HG02884 (cell line): ENCODE results near the gene ANG.
"Not testable (repeated sequence)": the region's sequence is repeated elsewhere in the genome, so short reads cannot be mapped to it uniquely, and the experiment has no call there.

Experiments used
- ATAC-seq: cut with Tn5 transposase; IDR thresholded peaks from one replicate; pipeline ENCODE4 v1.9.1; 2021; ENCODE audit warnings: mild to moderate bottlenecking, moderate library complexity; ENCODE audit not compliant: unreplicated experiment

The ANG gene

GRCh38 chr14:20698018-20698329 lies 9.4 kb downstream of the ANG start:
- ATAC-seq = no peak

- no peak for ATAC-seq
Measured at GRCh38 chr14:20698934-20699333, 10.4 kb downstream of the ANG start.

- ATAC-seq = no peak
Measured at GRCh38 chr14:20699931-20700330, 11.4 kb downstream of the ANG start.

DNA sequence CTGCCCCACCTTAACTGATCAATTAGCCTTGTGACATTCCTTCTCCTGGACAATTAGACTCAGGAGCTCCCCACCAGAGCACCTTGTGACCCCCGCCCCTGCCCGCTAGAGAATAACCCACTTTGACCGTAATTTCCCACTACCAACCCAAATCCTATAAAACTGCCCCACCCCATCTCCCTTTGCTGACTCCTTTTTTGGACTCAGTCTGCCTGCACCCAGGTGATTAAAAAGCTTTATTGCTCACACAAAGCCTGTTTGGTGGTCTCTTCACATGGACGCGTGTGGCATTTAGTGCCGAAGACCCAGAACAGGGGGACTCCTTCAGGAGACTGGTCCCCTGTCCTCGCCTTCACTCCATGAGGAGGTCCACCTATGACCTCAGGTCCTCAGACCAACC lies 12.4 kb downstream of the ANG start:
- ATAC-seq = not testable (repeated sequence)

DNA sequence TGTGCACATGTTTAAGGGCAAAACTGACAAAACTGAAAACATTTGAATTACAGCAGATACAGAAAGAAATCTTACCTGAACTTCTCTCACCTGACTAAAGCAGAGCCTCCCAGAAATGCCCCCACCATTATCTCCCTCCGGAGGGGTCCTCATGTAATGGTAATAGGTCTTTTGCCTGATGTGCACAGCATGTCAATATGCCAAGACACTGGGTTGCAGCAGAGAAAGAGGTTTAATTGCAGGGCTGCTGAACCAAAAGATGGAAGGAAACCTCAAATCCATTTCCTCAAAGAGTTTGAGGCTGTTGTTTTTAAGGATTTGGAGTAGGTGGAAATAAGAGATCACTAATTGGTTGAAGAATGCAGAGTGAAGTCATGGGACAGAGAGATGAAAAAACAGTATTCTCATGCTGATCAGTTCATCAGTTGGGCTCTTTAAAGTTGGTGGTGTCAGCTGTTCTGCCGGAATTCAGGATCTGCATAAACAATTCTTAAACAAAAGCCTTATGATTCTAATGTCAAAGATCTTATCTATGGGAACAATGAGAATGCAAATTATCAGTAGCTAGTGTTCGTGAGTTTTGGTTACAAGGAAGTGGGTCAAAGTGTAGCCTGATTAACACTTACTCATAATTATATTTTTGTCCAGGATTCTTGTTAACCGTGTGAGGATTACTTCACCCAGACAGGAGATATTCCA lies 18.2 kb downstream of the ANG start:
- ATAC-seq = no peak

DNA sequence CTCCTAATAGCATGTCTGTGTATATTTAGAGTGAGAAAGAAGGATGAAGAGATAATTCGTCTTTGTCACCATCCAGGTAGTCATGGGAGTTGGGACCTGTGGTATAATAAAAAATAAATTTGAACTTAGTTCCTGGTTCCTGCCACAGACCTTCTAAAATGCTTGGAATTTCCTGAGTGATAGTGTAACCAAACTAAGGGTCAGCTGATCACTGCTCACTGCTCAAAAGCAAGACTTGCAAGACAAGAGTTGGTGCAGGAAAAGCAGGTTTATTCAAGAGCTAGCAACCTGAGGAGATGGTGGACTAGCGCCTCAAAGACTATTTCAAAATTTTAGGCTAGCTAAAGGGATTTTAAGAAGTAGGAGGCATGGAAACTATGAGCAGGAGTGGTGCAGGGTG lies 19.1 kb downstream of the ANG start:
- ATAC-seq = no peak

GRCh38 chr14:20711261-20711660 lies 22.7 kb downstream of the ANG start:
- ATAC-seq = no peak

GRCh38 chr14:20711685-20712084 lies 23.1 kb downstream of the ANG start:
- ATAC-seq = no peak

DNA sequence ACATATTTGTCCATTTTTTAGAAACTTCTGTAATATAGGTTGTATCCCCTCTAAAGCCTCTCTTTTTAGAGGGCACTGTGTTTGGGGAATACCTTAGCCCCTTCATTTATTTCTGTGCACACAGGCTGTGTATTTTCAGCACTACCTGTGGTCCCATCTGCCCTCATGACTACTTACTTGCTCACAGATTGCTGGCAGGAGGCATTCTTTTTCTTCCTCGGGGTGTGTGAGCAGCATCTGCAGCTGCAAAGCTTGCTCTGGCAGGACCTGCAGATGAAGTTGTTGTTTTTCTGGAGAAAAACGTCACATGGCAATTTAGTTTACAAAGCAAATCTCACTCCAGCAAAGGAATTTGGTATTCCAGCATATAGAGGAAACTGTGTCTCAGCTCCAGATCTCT lies 24.3 kb downstream of the ANG start:
- no peak for ATAC-seq

DNA sequence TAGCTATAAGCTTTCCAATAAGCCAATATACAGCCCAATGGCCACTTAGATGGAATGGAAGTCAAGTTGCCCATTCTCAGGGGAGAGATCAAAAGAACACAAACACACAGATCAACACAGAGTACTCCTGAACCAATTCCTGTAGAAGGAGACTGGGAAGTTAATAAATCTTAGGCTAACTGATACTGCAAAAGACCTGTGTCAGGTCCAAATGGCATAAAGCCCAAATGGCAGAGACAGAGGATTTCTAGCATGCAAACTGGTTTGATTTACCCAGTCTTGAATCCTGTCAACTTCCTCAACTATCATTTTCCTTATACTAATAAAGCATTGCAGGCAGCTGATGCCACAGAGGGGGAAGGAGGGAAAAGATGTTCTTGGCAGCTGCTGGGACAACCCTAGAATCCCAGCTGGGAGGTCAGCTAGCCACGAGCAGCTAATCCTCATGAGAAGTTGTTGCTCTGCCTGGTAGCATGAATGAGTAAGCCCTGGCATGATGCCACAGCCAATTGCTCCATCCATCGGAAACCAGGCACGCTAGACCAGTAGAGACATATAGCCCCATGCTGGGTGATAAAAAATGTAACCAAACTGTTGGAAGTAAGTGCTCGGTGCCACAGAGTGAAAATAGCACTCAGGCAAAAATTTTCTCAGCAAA lies 26.2 kb downstream of the ANG start:
- no peak for ATAC-seq

DNA sequence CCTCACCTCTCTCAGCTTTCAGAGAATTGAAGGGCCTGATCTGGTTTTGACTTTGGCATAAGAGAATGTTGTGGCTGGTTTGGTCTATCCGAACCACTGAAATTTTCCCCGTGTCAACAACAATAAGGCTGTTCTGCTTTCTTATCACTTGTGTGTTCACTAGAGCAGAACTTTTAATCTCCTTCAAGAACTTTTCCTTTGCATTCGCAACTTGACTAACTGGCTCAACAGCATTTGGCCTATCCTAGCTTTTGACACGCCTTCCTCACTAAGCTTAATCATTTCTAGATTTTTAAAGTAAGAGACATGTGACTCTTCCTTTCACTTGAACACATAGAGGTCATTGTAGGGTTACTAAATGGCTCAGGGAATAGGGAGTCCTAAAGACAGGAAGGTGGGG lies 31.2 kb downstream of the ANG start:
- no peak for ATAC-seq

GRCh38 chr14:20720741-20721140 lies 32.2 kb downstream of the ANG start:
- ATAC-seq = no peak

DNA sequence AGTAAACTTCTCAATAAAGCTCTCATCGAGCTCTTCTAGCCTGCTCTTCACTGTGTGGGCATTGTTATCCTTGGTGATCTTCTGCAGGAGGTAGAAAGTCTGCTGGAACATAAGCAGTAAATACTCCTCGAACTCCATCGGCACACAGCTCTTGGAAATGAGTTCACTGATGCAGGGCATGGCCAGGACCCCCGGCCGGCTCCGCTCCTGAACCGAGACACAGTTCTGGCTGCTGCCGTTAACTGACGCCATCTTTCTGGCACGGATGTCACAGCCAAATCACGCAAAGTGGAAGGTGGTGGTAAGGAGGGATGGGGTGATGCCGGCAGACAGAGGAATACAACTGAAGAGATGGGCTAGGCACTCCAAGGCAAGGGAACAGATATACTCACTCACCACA lies 33.5 kb downstream of the ANG start:
- ATAC-seq = no peak

DNA sequence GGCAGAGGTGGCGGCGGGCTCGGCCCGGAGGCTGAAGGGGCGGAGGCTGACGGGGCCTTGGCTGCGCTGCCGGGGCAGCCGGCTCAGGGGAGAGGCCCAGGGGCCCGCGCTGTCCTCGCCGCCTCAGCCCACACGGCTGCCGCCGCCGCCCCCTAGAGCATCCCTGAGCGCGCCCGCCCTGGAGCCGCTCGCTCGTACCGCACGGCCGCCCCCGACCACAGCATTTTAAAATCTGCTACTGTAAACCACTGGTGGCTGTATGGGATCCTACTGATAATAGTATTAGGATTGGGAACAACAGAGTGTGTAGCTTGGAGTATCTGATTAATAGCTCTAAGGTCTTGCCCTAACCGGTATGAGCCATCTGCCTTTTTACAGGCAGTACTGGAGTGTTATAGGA lies 34.9 kb downstream of the ANG start:
- no peak for ATAC-seq

DNA sequence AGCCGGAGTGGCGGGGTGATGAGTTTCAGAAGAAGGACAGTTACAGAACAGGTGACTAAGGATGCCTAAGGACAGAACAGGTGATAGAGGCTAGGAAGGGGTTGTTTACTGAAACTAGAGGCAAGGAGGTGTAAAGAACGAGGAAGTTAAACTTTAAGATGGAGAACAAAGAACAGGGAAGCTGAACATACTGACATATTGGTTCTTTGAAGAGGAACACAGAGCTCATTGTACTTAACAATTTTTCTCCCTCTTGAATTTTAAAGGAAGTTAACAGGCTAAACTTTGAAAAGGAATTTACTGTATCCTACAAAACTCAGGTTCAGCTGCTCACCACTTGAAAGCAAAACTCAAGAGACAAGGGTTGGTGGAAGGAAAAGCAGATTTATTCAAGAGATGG lies 37.6 kb downstream of the ANG start:
- ATAC-seq = not testable (repeated sequence)

DNA sequence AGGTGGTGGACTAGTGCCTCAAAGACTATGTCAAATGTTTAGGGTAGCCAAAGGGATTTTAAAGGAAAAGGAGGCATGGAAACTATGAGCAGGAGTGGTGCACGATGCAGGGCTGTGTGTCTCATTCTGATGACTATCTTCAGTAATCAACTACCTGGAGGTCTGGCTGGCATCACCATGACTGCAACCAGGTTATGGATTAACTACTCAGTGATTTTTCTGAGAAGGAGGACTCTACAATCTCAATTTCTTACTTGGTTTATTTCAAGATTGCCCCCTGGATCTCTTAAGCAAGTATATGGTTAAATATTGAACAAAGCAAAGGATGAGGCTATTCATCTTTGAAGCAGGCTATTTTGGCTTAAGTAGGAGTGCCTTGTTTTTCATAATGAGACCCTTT lies 38.0 kb downstream of the ANG start:
- no peak for ATAC-seq

GRCh38 chr14:20730891-20731290 lies 42.3 kb downstream of the ANG start:
- ATAC-seq = no peak

DNA sequence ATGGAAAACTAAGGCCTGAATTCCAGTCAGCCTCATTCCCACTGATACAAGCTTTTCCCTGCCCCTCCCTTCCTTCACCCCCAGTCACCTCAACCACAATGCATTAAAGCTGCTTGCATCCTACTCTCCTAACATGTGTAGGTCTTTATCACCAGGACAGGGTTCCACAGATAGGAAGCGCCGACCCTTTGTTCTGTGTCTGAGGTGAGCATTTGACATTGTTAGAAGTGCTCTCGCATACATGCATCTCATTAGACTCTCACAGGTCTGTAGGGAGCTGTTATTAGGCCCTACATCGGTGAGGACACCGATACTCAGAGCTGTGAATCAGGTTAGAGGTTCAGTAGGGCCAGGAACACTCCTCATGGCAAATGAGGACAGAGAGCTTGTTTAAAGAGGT lies 43.9 kb downstream of the ANG start:
- ATAC-seq = no peak

DNA sequence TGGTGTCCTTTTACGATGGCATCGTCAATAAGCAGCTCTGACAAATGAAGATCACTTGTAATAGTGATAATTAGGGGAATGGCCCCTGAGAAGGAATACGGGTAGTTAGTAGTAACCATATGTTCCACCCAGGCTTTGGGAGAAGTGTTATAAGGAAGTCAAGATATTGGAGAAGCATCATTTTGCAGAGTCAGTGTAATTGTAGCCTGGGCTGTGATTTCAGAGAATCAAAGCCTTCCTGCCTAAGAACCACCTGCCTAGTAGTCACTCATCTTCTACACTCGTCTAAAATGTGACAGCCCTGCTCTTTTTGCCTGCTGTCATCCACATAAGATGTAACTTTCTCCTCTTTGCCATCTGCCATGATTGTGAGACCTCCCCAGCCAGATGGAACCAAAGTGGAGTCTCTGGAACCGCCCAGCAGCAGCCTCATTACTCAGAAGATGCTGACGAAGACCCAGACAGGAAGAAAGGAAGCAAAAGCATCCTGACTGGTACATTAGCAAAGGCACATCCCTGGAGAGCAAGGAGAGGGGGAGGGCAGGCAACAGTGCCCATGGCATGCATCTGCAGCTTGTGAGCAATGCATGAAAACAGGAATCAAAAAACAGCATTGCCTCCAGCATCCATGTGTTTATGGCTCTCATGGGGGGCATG lies 44.5 kb downstream of the ANG start:
- no peak for ATAC-seq

GRCh38 chr14:20733684-20734429 lies 45.3 kb downstream of the ANG start:
- no peak for ATAC-seq

- no peak for ATAC-seq
Measured at GRCh38 chr14:20734430-20734806, 45.9 kb downstream of the ANG start.

DNA sequence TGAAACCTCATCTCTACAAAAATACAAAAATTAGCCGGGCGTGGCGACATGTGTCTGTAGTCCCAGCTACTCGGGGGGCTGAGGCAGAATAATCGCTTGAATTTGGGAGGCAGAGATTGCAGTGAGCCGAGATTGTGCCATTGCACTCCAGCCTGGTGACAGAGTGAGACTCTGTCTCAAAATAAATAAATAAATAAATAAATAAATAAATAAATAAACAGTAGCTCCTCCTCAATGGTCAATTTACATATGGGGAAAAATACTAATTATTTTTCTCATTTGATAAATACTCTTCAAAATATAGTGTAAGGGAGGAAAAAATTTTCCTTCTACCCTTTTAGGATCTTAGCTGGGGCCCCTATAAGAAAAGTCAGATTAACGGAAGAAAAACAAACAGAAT lies 49.7 kb downstream of the ANG start:
- not testable (repeated sequence) for ATAC-seq
